Ureter (tissue), 1 donor: ENCODE data around the gene CDKL4. TPM values are rescaled to one million over a fixed set of nuclear protein-coding genes. Genes with fewer than 3 reads are reported as not detected.
"Not testable (repeated sequence)": the region's sequence is repeated elsewhere in the genome, so short reads cannot be mapped to it uniquely, and the experiment has no call there.

ENCODE experiments used
- DNase-seq: peaks from one replicate; pipeline ENCODE4 v3.0.0-alpha.2; 2020; ENCODE audit warnings: low spot score
- total RNA-seq: library from RNA; stranded (reverse); gene quantifications from one replicate; pipeline ENCODE4 v1.2.4, GENCODE V29; 2023
- donor health status: DM: yes; HTN: yes; CAD: no.

CDKL4 gene
- total RNA-seq, 1 donor from 2014 or later, result 0.44 TPM

DNA sequence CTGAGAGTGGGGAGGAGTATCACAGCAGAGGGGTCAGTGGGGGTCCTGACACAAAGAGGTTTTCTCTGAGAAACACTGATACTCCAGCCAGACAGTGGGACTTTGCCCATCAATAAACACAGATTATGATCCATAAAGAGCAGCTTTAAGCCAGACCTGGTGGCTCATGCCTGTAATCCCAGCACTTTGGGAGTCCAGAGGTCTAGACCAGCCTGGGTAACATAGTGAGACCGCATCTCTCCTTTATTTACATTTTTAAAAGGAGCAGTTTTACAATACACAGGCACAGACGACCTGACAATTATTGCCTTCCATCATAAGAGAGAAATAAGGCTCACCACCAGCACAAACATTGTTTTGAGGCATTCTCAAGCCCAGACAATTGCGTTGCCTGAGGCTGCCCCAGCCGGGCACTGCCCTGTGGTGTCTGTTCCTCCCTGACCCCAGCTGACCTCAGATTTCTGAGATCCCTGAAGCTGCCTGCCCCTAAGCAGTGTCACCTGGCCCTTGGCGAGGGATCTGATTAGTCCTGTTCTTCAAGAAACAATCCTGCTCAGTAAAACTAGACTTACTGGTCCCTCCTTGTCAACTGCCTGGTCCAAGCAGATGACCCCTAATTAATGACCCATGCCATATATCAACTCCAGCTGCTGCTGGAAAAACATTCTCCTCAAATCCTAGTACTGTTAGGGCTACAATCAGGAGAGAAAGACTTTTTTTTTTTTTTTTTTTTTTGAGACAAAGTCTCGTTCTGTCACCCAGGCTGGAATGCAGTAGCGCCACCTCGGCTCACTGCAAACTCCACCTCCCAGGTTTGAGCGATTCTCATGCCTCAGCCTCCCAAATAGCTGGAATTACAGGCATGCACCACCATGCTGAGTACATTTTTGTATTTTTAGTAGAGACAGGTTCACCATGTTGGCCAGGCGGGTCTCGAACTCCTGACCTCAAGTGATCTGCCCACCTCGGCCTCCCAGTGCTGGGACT lies 63.5 kb downstream of the CDKL4 start:
- no peak for DNase-seq

DNA sequence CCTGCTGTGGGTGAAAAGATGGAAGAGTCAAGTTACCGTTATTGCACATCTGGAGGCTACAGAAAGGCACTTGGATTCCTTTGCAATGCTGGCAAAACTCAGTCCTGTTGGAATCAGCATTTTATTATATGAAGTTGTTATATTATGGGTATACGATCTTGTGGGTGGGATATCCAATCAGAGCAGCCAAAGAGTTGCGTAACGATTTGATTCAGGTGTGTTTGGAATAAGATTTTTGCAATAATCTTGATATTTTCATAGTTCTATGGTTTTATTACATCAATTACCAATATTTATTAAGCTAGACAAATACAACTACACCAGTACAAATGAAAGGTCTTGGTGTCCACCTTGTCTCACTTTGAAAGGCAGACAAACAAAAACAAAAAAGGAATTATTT lies 65.0 kb downstream of the CDKL4 start:
- no peak for DNase-seq

DNA sequence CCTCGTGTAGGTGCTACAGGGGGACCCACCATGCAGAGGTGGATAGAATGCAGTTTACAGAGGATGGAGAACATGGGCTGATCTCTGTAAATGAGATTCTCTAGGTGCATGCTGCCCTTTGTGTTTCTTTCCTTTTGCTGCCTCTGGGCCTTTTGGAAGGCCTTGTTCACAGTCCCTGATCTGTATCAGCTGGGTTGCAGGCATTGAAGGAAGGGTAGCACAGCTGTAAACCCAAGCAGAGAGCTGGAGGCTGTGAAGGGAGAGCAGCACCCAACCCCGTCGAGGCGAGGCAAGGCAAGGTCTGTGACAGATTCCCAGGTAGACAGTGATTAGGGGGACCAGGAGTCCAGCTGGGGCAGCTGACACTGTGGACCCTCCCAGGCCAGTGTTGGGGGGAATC lies 66.8 kb downstream of the CDKL4 start:
- no peak for DNase-seq

DNA sequence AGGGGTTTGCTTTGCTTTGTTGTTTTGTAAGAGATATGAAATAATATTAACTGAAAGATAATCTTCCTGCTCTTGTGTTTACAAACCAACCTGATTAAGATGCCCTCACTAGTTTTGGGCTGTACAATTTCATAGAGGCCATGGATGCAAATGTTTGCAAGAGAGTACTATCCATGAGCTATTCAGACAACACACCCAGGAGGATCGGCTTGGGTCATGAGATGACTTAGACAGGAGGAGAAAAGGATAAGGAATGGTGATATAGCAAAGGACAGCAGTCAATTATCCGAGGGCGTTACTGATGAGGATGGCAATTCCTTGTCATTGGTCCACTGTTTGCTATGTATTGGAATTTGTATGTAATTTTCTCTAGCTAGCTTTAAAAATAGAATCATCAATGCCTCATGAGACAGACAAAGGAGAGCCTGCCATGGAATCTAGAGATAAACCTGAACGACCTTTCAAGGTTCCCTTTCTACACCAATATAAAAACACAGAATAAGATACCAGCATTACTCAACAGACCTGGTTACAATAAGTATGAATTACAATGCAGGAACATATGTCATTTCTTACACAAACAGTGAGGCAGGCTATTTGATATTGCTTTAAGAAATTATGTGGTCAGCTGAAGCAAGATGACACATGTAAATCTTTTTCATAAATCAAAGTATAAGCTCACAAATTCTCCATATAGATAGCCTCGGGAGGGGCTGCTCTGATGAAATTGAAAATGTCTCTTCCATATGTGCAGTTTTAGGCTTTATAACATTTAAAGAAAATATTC lies 68.6 kb downstream of the CDKL4 start:
- DNase-seq, result no peak

DNA sequence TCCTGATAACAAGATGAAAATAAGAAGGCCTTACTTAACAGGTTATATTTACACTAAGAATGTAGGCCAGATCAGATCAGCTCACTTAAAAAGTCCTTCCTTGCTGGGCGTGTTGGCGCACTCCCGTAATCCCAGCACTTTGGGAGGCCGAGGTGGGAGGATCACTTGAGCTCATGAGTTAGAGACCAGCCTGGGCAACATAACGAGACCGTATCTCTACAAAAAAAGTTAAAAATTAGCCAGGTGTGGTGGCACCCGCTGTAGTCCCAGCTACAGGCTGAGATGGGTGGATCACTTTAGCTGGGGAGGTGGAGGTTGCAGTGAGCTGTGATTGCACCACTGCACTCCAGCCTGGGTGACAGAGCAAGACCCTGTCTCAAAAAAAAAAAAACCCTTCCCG lies 69.7 kb downstream of the CDKL4 start:
- DNase-seq, result no peak

DNA sequence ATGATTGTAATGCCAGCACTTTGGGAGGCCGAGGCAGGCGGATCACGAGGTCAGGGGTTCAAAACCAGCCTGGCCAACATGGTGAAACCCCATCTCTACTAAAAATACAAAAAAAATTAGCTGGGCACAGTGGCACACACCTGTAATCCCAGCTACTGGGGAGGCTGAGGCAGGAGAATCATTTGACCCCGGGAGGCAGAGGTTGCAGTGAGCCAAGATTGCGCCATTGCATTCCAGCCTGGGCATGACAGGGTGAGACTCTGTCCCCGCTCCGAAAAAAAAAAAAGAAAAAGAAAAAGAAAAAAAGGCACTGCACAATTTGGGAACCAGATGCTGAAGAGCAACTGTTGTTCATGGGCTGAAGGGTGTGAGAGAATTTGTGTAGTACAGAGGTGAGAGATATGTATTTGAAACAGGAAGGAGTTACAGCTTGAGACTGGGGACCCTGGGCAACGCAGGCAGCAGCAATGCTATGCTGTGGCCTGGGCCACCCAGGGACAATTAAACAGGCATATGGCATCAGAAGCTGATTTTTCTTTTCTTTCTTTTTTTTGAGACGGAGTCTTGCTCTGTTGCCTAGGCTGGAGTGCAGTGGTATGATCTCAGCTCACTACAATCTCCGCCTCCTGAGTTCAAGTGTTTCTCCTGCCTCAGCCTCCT lies 71.6 kb downstream of the CDKL4 start:
- DNase-seq, result not testable (repeated sequence)

DNA sequence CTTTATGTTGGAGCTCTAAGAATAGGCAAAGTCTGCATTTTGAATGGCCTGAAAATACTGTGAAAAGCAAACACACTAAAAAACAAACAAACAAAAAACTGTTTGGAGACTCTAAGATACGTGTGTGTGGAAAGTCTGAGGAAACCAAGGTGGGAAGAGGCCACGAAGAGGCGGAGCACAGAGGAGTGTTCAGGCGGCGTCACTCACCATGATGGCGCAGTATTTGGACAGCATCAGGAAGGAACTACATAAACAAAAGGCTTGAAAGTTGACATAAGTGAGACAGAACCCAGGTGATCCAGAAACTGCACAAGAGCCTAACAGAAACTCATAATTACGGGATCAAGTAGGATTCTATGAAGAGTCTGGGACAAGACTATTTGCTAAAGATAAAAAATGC lies 72.1 kb downstream of the CDKL4 start:
- DNase-seq, result no peak

DNA sequence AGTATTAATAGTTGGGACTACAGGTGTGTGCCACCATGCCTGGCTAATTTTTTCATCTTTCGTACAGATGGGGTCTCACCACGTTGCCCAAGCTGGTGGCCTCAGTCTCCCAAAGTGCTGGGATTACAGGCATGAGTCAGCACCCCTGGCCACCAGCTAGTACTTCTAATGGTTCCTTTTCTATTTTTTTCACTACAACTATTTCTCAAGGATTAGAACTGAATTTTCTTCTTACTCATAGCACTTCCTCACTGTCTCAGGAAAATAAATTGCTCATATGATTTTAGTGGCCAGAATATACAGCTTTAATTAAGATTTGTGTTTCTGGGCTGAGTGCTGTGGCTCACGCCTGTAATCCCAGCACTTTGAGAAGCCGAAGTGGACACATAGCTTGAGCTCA lies 79.7 kb downstream of the CDKL4 start:
- DNase-seq, result no peak

DNA sequence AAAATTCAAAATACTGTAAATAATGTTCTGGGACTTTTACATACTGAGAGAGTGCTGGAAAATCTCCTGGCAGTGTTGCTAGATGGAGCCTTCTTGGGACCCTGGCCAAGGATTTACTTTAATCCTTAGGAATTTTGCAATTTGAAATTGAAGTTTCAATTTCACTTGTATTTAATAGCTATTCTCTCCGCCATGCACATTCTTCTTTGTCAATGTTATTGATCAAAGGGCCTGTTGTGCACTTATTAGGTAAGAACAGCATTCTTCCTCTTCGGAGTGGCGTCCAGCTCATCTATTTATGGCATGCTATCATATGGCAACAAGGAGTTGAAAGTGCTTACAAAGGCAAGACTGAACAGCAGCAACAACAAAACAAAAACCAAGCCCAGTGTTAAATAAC lies 82.8 kb downstream of the CDKL4 start:
- no peak for DNase-seq

DNA sequence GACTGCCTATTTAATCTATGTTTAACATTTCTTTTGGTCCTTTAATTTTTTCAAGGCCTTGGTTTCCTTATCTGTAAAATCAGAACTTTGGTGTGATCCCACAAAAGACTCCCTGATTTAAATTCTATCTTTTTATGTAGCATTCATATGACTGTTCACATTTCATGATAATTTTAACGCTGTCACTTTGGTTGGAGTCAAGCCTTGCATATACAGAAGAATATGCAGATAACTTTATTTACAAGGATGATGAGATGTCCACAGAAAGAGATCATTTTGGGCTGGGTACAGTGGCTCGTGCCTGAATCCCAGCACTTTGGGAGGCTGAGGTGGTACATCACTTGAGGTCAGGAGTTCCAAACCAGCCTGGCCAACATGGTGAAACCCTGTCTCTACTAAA lies 84.5 kb downstream of the CDKL4 start:
- no peak for DNase-seq

DNA sequence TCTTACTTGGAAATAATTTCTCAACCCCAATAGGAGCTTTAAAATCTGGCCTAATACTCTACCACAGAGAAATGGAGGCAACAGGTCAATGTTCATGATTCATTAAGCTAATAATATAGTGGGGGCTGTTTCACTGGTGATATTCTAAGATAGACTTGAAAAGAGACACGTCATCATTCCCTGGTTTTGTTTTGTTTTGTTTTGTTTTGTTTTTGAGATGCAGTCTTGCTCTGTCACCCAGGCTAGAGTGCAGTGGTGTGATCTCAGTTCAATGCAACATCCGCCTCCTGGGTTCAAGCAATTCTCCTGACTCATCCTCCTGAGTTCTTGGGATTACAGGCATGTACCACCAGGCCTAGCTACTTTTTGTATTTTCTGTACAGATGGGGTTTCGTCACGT lies 85.4 kb downstream of the CDKL4 start:
- no peak for DNase-seq

DNA sequence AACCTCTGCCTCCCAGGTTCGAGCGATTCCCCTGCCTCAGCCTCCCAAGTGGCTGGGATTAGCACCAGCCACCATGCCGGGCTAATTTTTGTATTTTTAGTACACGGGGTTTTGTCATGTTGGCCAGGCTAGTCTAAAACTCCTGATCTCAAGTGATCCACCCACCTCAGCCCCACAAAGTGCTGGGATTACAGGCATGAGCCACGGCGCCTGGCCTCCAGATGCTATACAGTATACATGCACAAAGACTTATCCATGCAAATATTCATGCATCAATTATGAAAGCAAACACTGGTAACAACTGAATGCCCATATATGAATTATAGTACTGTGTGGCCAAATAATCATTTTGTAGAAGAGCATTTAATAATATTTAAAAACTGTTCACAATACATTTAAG lies 86.9 kb downstream of the CDKL4 start:
- no peak for DNase-seq

DNA sequence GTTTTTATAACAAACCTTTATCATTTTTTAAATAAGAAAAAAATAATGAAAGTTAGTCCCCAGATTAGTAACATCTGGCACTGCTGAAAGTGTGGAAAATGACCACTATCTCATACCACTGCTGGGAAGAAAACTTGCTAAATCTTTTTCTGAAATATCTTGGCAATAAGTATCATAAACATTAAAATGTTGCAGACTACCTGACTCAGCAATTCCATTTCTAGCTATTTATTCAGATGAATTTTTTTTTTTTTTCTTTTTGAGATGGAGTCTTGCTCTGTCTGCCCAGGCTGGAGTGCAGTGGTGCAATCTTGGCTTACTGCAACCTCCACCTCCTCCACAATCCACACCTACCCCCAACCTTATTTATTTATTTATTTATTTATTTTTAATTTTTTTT lies 87.7 kb downstream of the CDKL4 start:
- DNase-seq, result no peak

DNA sequence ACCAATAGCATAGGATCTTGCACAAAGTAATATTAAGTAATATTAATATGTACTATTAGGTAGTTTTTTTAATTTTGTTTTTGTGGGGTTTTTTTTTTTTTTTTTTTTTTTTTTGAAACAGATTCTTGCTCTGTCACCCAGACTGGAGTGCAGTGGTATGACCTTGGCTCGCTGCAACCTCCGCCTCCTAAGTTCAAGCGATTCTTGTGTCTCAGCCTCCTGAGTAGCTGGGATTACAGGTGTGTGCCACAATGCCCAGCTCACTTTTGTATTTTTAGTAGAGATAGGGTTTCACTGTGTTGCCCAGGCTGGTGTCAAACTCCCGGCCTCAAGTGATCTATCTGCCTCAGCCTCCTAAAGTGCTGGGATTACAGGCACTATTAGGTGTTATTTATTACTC lies 88.2 kb downstream of the CDKL4 start:
- not testable (repeated sequence) for DNase-seq

DNA sequence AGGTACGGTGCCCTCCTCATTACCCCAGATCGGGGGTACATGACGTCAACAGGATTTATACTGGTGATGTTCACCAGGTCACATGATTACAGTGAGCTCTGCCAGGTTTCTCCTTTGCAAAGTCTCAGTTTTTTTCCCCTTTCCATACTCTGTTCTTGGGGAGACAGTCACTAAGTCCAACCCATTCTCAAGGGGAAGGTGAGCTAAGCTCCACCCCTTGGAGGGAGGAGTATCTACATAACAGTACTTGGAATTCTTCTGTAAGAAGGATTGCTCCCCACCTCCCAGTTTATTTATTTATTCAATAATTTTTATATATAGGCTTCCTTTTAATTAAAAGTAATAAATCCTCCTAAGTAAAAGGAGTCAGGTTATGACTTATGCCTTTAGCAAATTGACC lies 88.8 kb downstream of the CDKL4 start:
- DNase-seq, result no peak

DNA sequence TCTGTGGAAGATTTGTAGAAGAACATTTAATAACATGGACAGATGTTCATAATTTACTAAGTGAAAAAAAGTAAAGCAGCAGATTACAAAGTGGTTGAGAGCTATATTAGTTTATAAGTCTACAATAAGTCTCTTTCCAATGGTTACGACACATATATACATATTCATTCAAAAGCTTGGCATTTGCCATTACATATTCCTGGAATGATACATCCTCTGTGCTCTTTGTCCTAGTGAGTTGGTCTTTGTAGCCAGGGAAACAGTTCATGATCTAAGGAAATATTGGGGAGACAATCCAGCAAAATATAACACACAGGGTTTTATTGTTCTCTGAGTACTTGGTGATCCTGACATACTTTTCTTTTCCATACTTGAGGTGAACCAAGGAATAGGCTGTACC lies 90.5 kb downstream of the CDKL4 start:
- no peak for DNase-seq

DNA sequence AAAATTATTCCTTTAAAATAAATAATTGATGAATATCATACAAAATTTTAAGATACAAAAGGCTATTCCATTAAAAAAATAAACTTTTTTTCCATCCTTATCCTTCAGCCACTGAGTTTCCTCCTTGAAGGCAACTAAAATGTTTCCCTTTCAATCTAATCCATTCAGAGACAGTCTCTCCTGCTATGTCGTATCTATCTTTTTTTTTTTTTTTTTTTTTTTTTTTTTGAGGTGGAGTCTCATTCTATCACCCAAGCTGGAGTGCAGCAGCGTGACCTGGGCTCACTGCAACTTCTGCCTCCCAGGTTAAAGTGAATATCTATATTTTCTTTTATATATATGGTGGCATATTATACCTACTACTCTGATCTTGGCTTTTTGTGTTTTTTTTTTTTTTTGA lies 91.3 kb downstream of the CDKL4 start:
- DNase-seq, result no peak

DNA sequence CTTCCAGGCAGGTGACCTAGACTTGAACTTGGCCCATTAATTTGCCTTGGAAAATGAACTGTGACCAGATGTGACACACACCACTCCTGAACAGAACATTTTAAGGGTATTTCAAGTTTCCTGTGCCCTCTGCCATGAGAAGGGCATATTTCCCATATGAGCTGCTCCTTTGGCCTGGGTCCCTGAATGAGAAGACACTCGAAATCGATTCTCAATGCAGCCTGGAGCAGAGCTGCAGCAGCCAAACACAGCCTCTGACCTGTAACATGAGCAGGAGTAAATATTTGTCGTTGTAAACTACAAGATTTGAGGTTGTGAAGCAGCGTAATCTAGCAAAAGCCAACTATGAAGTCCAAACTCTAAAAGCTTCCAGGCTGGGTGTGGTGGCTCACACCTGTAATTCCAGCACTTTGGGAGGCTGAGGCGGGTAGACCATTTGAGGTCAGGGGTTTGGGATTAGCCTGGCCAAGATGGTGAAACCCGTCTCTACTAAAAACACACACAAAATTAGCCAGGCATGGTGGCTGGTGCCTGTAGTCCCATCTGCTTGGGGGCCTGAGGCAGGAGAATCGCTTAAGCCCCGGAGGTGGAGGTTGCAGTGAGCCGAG lies 92.8 kb downstream of the CDKL4 start:
- no peak for DNase-seq

DNA sequence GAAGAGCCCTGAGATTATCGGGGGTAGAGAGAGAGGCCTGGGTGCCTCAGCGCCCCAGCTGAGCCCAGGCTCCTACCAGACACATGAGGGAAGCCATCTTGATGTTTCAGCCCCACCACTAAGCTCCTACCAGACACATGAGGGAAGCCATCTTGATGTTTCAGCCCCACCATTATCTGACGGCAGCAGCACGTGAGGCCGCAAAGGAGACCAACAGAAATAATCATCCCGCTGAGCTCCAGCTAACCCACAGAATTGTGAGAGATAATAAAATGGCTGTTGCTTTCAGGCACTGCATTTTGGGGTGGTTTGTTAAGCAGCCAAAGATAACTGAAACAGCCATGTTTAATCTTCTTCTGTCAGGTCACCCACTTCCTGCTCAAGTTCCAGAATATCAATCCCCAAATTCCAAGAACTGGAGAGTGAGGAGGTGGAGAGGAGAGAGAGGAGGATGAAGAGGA lies 93.6 kb downstream of the CDKL4 start:
- no peak for DNase-seq

DNA sequence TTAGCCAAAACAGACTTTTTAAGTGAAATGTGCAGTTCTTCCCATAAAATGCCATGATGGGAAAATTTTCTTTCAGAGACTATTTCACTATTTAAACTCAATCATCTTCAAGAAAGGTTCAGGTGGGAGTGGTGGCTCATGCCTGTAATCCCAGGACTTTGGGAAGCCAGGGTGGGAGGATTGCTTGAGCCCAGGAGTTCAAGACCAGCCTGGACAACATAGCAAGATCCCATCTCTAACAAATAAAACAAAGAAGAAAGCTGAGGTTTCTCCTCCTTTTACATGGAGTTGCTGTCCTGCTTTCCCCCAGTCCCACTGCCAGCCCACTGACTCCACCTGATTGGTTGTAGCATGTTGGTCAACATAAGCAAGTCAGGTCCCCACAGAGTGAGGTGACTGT lies 97.1 kb downstream of the CDKL4 start:
- DNase-seq, result no peak

DNA sequence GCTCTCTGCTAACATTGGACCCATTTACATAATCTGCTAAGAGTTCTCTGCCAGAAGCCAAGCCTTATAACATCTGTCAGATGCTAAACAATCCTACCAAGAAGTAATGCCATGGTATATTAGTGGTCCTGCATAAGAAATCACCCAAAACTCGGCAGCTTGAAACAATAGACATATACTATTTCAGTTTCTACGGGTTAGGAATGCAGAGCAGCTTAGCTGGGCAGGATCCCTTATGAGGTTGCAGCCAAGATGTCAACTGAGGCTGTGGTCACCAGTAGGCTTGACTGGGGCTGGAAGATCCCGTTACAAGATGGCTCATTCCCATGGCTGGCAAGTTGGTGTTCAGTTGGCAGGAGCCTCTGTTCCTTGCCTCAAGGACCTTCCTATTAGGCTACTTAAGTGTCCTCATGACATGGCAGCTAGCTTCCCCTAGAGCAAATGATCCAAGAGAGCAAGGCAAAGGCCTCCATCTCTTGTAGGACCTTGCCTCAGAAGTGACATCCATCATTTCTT lies 97.8 kb downstream of the CDKL4 start:
- no peak for DNase-seq

DNA sequence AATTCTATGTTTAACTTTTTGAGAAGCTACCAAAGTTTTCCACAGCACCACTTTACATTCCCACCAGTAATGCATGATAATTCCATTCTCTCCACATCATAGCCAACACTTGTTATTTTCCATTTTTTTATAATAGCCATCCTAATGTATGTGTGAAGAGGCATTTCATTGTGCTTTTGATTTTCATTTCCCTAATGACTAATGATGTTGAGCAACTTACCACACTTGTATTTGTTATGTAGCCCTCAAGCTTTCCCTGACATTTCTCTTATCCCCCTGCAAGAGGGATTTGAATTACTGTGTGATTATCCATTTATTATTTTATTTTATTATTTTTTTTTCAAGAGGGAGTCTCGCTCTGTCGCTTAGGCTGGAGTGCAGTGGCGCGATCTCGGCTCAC lies 99.4 kb downstream of the CDKL4 start:
- DNase-seq, result no peak
